Smooth muscle cell (in vitro differentiated cells): ENCODE data around the gene RAF1. TPM values are rescaled to one million over a fixed set of nuclear protein-coding genes. Genes with fewer than 3 reads are reported as not detected.

Experiments used
- DNase-seq: peaks from one replicate; lab custom pipeline; 2025; ENCODE audit not compliant: unreplicated experiment; lab: John Stamatoyannopoulos, UW
- H2AFZ ChIP-seq: fragments of 200-600 bp; sonication (generic); 2 replicates; pipeline ENCODE4 v1.6.0; 2016; ENCODE audit warnings: antibody characterized with exemption, low read depth, mild to moderate bottlenecking
- H3F3A ChIP-seq: fragments of 200-600 bp; sonication (generic); 2 replicates; pipeline ENCODE4 v1.6.0; 2017; ENCODE audit warnings: antibody characterized with exemption, low read depth
- H3K27ac ChIP-seq: fragments of 200-600 bp; sonication (generic); 2 replicates; pipeline ENCODE4 v1.5.1; 2016; ENCODE audit warnings: low read depth, mild to moderate bottlenecking
- H3K27me3 ChIP-seq: fragments of 200-600 bp; sonication (generic); 2 replicates; pipeline ENCODE4 v1.6.1; 2016; ENCODE audit warnings: low read depth, mild to moderate bottlenecking
- H3K36me3 ChIP-seq: fragments of 200-600 bp; sonication (generic); 2 replicates; pipeline ENCODE4 v1.5.1; 2016; ENCODE audit warnings: low read depth
- H3K4me1 ChIP-seq: fragments of 200-600 bp; sonication (generic); 2 replicates; pipeline ENCODE4 v1.5.1; 2016; ENCODE audit warnings: low read depth
- H3K4me2 ChIP-seq: fragments of 200-600 bp; sonication (generic); 2 replicates; pipeline ENCODE4 v1.6.0; 2016; ENCODE audit warnings: mild to moderate bottlenecking
- H3K4me3 ChIP-seq: fragments of 200-600 bp; sonication (generic); 2 replicates; pipeline ENCODE4 v1.5.1; 2016; ENCODE audit warnings: mild to moderate bottlenecking
- H3K79me2 ChIP-seq: fragments of 200-600 bp; sonication (generic); 2 replicates; pipeline ENCODE4 v1.6.0; 2016; ENCODE audit warnings: low read depth, mild to moderate bottlenecking
- H3K9ac ChIP-seq: fragments of 200-600 bp; sonication (generic); 2 replicates; pipeline ENCODE4 v1.6.0; 2016; ENCODE audit warnings: low read depth
- H3K9me3 ChIP-seq: fragments of 200-600 bp; sonication (generic); replicated peaks from 2 replicates; pipeline ENCODE4 v1.5.1; 2016; ENCODE audit warnings: low read depth
- H4K20me1 ChIP-seq: fragments of 200-600 bp; sonication (generic); 2 replicates; pipeline ENCODE4 v1.6.0; 2016; ENCODE audit warnings: low read depth
- WGBS: methylation state at CpG from one replicate; pipeline ENCODE4 v1.1.7; 2016; ENCODE audit warnings: low lambda C conversion rate; 5-methylcytosine and 5-hydroxymethylcytosine counted together
- polyA plus RNA-seq: library from polyadenylated mRNA; unstranded; fragments of >200 nt; fragmentation: Nextera tagmentation; extraction: Ambion mirVana; gene quantifications from 2 replicates; pipeline ENCODE4 v1.2.1, GENCODE V29; 2016
- total RNA-seq: library from RNA; depleted of rRNA; stranded (reverse); fragments of >200 nt; gene quantifications from 2 replicates; pipeline ENCODE4 v1.2.3, GENCODE V29; 2014
- TF ChIP-seq, protein P1 (sequence below): fragments of 200-600 bp; sonication (generic); IDR thresholded peaks from 2 replicates; pipeline ENCODE4 v1.5.1; 2017; ENCODE audit warnings: borderline replicate concordance, mild to moderate bottlenecking, antibody characterized with exemption; ENCODE audit not compliant: insufficient read depth, poor library complexity, severe bottlenecking

Gene RAF1
- total RNA-seq (72.2 and 75.4 TPM in 2 replicates), polyA plus RNA-seq (48.4 and 54.0 TPM in 2 replicates)

GRCh38 chr3:12663936-12664908, at the start of gene RAF1:
TSS of gene RAF1 (minus strand) at chr3:12664117. CDS start at chr3:12618721, 45,396 bp downstream.
- Histone ChIP-seq H3K36me3 (no peaks in the 10 kb centered on the region), H3K9ac (peak within 1 kb of the TSS; percentile 96), H3K27me3 (no peaks in the 10 kb centered on the region), H4K20me1 (peaks cover 39% of the 10 kb centered on the region), H3F3A (peaks cover 11% of the 10 kb centered on the region), H3K4me3 (peak within 1 kb of the TSS; percentile 76), H3K4me2 (peak within 1 kb of the TSS; percentile 96), H3K27ac (peak within 1 kb of the TSS; percentile 97), H3K4me1 (peaks cover 34% of the 10 kb centered on the region), H2AFZ (peak within 1 kb of the TSS; percentile 83), H3K9me3 (no peaks in the 10 kb centered on the region), H3K79me2 (peaks cover 41% of the 10 kb centered on the region)
- WGBS: 7% methylated on average over 61 of the region's 62 CpGs
- peak; percentile 89 for DNase-seq
- TF ChIP-seq, protein P1, sequence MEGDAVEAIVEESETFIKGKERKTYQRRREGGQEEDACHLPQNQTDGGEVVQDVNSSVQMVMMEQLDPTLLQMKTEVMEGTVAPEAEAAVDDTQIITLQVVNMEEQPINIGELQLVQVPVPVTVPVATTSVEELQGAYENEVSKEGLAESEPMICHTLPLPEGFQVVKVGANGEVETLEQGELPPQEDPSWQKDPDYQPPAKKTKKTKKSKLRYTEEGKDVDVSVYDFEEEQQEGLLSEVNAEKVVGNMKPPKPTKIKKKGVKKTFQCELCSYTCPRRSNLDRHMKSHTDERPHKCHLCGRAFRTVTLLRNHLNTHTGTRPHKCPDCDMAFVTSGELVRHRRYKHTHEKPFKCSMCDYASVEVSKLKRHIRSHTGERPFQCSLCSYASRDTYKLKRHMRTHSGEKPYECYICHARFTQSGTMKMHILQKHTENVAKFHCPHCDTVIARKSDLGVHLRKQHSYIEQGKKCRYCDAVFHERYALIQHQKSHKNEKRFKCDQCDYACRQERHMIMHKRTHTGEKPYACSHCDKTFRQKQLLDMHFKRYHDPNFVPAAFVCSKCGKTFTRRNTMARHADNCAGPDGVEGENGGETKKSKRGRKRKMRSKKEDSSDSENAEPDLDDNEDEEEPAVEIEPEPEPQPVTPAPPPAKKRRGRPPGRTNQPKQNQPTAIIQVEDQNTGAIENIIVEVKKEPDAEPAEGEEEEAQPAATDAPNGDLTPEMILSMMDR: no peak

- WGBS: 89% methylated on average over 4 of the region's 4 CpGs
- no peaks in the 10 kb centered on the region for H3K36me3 ChIP-seq
- no peaks in the 10 kb centered on the region for H3K4me1 ChIP-seq
- H3K9ac ChIP-seq: no peak overlapping the region
- H4K20me1 ChIP-seq: no peaks in the 10 kb centered on the region
- H3K27me3 ChIP-seq: no peaks in the 10 kb centered on the region
- H3K79me2 ChIP-seq: no peaks in the 10 kb centered on the region
- TF ChIP-seq, protein P1: no peak
- H3K4me2 ChIP-seq: no peak overlapping the region
- no peak overlapping the region for H3K27ac ChIP-seq
- no peak for DNase-seq
- H3F3A ChIP-seq: no peaks in the 10 kb centered on the region
- H3K9me3 ChIP-seq: no peaks in the 10 kb centered on the region
- no peak overlapping the region for H2AFZ ChIP-seq
- no peak overlapping the region for H3K4me3 ChIP-seq
Measured at GRCh38 chr3:12710062-12710461, 46.1 kb upstream of the RAF1 start.

- TF ChIP-seq, protein P1: no peak
- Histone ChIP-seq H3K4me3 (no peak overlapping the region), H3K9me3 (no peaks in the 10 kb centered on the region), H2AFZ (no peak overlapping the region), H3K79me2 (no peaks in the 10 kb centered on the region), H3K36me3 (no peaks in the 10 kb centered on the region), H3K27ac (no peak overlapping the region), H3K9ac (no peak overlapping the region), H4K20me1 (no peaks in the 10 kb centered on the region), H3F3A (no peaks in the 10 kb centered on the region), H3K4me2 (no peak overlapping the region), H3K4me1 (no peaks in the 10 kb centered on the region), H3K27me3 (no peaks in the 10 kb centered on the region)
- DNase-seq: no peak
- WGBS: 93% methylated on average over 3 of the region's 3 CpGs
Measured at GRCh38 chr3:12709334-12709733, 45.4 kb upstream of the RAF1 start.
